H1 (cell line): ENCODE results near the gene OR10G3. TPM values are rescaled to one million over a fixed set of nuclear protein-coding genes. Genes with fewer than 3 reads are reported as not detected.

Source experiments
- CTCF ChIA-PET: fragments of 300-600 bp; sonication (Branson Sonifier 250); formaldehyde crosslinking; loops from one replicate; lab custom pipeline; 2021; ENCODE audit not compliant: partially characterized antibody; lab: Charles Lee
- POLR2A ChIA-PET: fragments of 300-600 bp; sonication (Branson Sonifier 250); formaldehyde crosslinking; loops from one replicate; lab custom pipeline; 2021; ENCODE audit warnings: inconsistent platforms; ENCODE audit not compliant: partially characterized antibody; lab: Charles Lee
- DNase-seq, 2 experiments: peaks; one replicate each; pipeline versions ENCODE4 v3.0.0 to v3.0.0-alpha.2; 2010 to 2022; ENCODE audit warnings: low spot score in 2 of 2, low read depth in 1 of 2, mixed read lengths in 1 of 2
- FAIRE-seq: peaks from 2 replicates; lab custom pipeline; 2011; peaks lifted over from hg19 to GRCh38; lab: Jason Lieb, UNC
- H2AFZ ChIP-seq: 2 replicates; pipeline ENCODE4 v1.8.1; 2012; ENCODE audit warnings: low read length, inconsistent platforms
- H2AK5ac ChIP-seq: 2 replicates; pipeline ENCODE4 v1.6.1; 2013; ENCODE audit warnings: low read depth, low read length
- H2BK120ac ChIP-seq: replicated peaks from 2 replicates; pipeline ENCODE3; 2013; ENCODE audit warnings: low read depth, low read length, inconsistent platforms
- H2BK12ac ChIP-seq: 2 replicates; pipeline ENCODE4 v1.6.1; 2013; ENCODE audit warnings: low read depth, low read length
- H2BK15ac ChIP-seq: 2 replicates; pipeline ENCODE4 v1.6.1; 2013; ENCODE audit warnings: low read length
- H2BK20ac ChIP-seq: 2 replicates; pipeline ENCODE4 v1.6.1; 2013; ENCODE audit warnings: low read length
- H2BK5ac ChIP-seq: 2 replicates; pipeline ENCODE4 v1.6.1; 2013; ENCODE audit warnings: low read depth, low read length
- H3K14ac ChIP-seq: 2 replicates; pipeline ENCODE4 v1.6.1; 2013; ENCODE audit warnings: inconsistent platforms; ENCODE audit not compliant: insufficient read length
- H3K18ac ChIP-seq: 2 replicates; pipeline ENCODE4 v1.6.1; 2013; ENCODE audit warnings: low read length; ENCODE audit errors: extremely low read depth
- H3K23ac ChIP-seq: 2 replicates; pipeline ENCODE4 v1.6.1; 2013; ENCODE audit warnings: inconsistent platforms; ENCODE audit not compliant: insufficient read length
- H3K23me2 ChIP-seq: 2 replicates; pipeline ENCODE4 v1.6.1; 2013; ENCODE audit warnings: low read depth, low read length
- H3K27ac ChIP-seq: 2 replicates; pipeline ENCODE4 v1.6.1; 2011; ENCODE audit warnings: low read depth, low read length, inconsistent platforms
- H3K27me3 ChIP-seq, 4 experiments: replicated peaks in 1 of 4; 1 replicate in 1 of 4; 2 replicates in 3 of 4; pipeline versions ENCODE4 v1.6.1 to v1.8.1; 2011 to 2013; ENCODE audit warnings: low read length in 3 of 4, mild to moderate bottlenecking in 3 of 4, inconsistent platforms in 2 of 4, mixed read lengths in 2 of 4, moderate library complexity in 1 of 4; ENCODE audit not compliant: control insufficient read depth in 3 of 4, insufficient read depth in 3 of 4; ENCODE audit errors: extremely low read depth in 1 of 4
- H3K36me3 ChIP-seq, 4 experiments: 2 replicates each; pipeline versions ENCODE4 v1.6.1 to v1.8.1; 2011 to 2013; ENCODE audit warnings: mild to moderate bottlenecking in 4 of 4, low read length in 3 of 4, moderate library complexity in 2 of 4, control low read depth in 1 of 4, inconsistent platforms in 1 of 4; ENCODE audit not compliant: insufficient read depth in 4 of 4, control insufficient read depth in 2 of 4
- H3K4ac ChIP-seq: replicated peaks from 2 replicates; pipeline ENCODE3; 2013; ENCODE audit warnings: low read length, low read depth, mixed read lengths, inconsistent platforms; ENCODE audit not compliant: insufficient read length
- H3K4me1 ChIP-seq, 4 experiments: replicated peaks in 1 of 4; 1 replicate in 1 of 4; 2 replicates in 3 of 4; pipeline versions ENCODE4 v1.6.1 to v1.8.1; 2011 to 2013; ENCODE audit warnings: low read length in 3 of 4, inconsistent platforms in 2 of 4, mixed read lengths in 1 of 4; ENCODE audit not compliant: insufficient read depth in 4 of 4, control insufficient read depth in 3 of 4
- H3K4me2 ChIP-seq, 2 experiments: 2 replicates each; pipeline versions ENCODE4 v1.6.1 to v1.8.1; 2011 to 2013; ENCODE audit warnings: low read depth in 2 of 2, low read length in 2 of 2, control low read depth in 1 of 2, inconsistent platforms in 1 of 2, mild to moderate bottlenecking in 1 of 2; ENCODE audit not compliant: insufficient read depth in 1 of 2
- H3K4me3 ChIP-seq, 4 experiments: fragments of 200-600, 300-600 bp in 1 of 4; sonication (generic), shearing (Covaris generic), sonication (Bioruptor Twin) in 1 of 4; 2 replicates each; pipeline versions ENCODE4 v1.5.1 to v1.8.1; 2011 to 2016; ENCODE audit warnings: low read length in 4 of 4, low read depth in 3 of 4, control low read depth in 2 of 4, inconsistent platforms in 2 of 4, mild to moderate bottlenecking in 2 of 4, mixed read lengths in 1 of 4, moderate library complexity in 1 of 4; ENCODE audit not compliant: insufficient read depth in 2 of 4; ENCODE audit errors: extremely low read depth in 1 of 4
- H3K56ac ChIP-seq: replicated peaks from 2 replicates; pipeline ENCODE3; 2013; ENCODE audit warnings: low read depth, mild to moderate bottlenecking, mixed read lengths, low read length, inconsistent platforms; ENCODE audit not compliant: insufficient read length
- H3K79me1 ChIP-seq: 2 replicates; pipeline ENCODE4 v1.6.1; 2013; ENCODE audit warnings: low read depth, low read length, control low read depth
- H3K79me2 ChIP-seq, 2 experiments: 2 replicates each; pipeline versions ENCODE4 v1.6.1 to v1.8.1; 2012 to 2013; ENCODE audit warnings: low read length in 2 of 2, mild to moderate bottlenecking in 2 of 2, inconsistent platforms in 1 of 2; ENCODE audit not compliant: insufficient read depth in 2 of 2, control insufficient read depth in 1 of 2
- H3K9ac ChIP-seq, 4 experiments: replicated peaks in 1 of 4; 1 replicate in 1 of 4; 2 replicates in 3 of 4; pipeline versions ENCODE4 v1.6.1 to v1.8.1; 2011 to 2013; ENCODE audit warnings: low read depth in 3 of 4, low read length in 3 of 4, control low read depth in 2 of 4, mild to moderate bottlenecking in 2 of 4, moderate library complexity in 2 of 4, inconsistent platforms in 1 of 4; ENCODE audit errors: extremely low read depth in 1 of 4
- H3K9me3 ChIP-seq, 2 experiments: 2 replicates each; pipeline versions ENCODE4 v1.6.1 to v1.8.1; 2012 to 2013; ENCODE audit warnings: mild to moderate bottlenecking in 2 of 2, moderate library complexity in 2 of 2, control low read depth in 1 of 2, inconsistent platforms in 1 of 2, low read depth in 1 of 2, low read length in 1 of 2, mixed read lengths in 1 of 2; ENCODE audit not compliant: insufficient read depth in 2 of 2
- H4K20me1 ChIP-seq, 2 experiments: replicated peaks in 1 of 2; 2 replicates each; pipeline versions ENCODE3 to v1.8.1; 2011 to 2013; ENCODE audit warnings: inconsistent platforms in 2 of 2, low read length in 2 of 2, mild to moderate bottlenecking in 1 of 2; ENCODE audit not compliant: insufficient read depth in 2 of 2, control insufficient read depth in 1 of 2
- H4K5ac ChIP-seq: 2 replicates; pipeline ENCODE4 v1.6.1; 2013; ENCODE audit warnings: low read length, low read depth, mixed read lengths, inconsistent platforms; ENCODE audit not compliant: insufficient read length
- H4K8ac ChIP-seq: 2 replicates; pipeline ENCODE4 v1.8.0; 2013; ENCODE audit warnings: mild to moderate bottlenecking, moderate library complexity, low read length, inconsistent platforms; ENCODE audit not compliant: insufficient read depth; ENCODE audit errors: extremely low read depth
- H4K91ac ChIP-seq: replicated peaks from 2 replicates; pipeline ENCODE3; 2013; ENCODE audit warnings: low read length, mixed read lengths, inconsistent platforms; ENCODE audit not compliant: insufficient read length
- CEBPB ChIP-seq: IDR thresholded peaks from 2 replicates; pipeline ENCODE4 v1.6.1; 2012; ENCODE audit warnings: low read depth, low read length
- CTBP2 ChIP-seq: IDR thresholded peaks from 2 replicates; pipeline ENCODE4 v1.7.0; 2011; ENCODE audit warnings: borderline replicate concordance, mild to moderate bottlenecking, moderate library complexity, mixed read lengths, low read length; ENCODE audit not compliant: insufficient read depth, insufficient read length
- KDM4A ChIP-seq: IDR thresholded peaks from one replicate; pipeline ENCODE4 v1.7.1; 2012; ENCODE audit warnings: low read depth, mild to moderate bottlenecking, moderate library complexity, low read length, inconsistent platforms; ENCODE audit not compliant: severe bottlenecking
- POLR2AphosphoS5 ChIP-seq: IDR thresholded peaks from 2 replicates; pipeline ENCODE4 v1.6.1; 2011; ENCODE audit warnings: low read depth, low read length
- RAD21 ChIP-seq, 2 experiments: IDR thresholded peaks in 1 of 2; conservative IDR thresholded peaks in 1 of 2; 2 replicates each; pipeline ENCODE4 v1.6.1; 2011; ENCODE audit warnings: low read depth in 2 of 2, low read length in 2 of 2, improper control_type of control experiment in 1 of 2, inconsistent platforms in 1 of 2, mild to moderate bottlenecking in 1 of 2, moderate library complexity in 1 of 2
- RNF2 ChIP-seq: fragments of 200-900, 300-1000 bp; sonication (generic); IDR thresholded peaks from 2 replicates; pipeline ENCODE4 v1.7.1; 2016; ENCODE audit warnings: borderline replicate concordance, low read depth, mild to moderate bottlenecking, antibody characterized with exemption, low read length; ENCODE audit not compliant: poor library complexity, severe bottlenecking; ENCODE audit errors: missing control alignments
- SAP30 ChIP-seq: fragments of 300-600 bp; sonication (generic); IDR thresholded peaks from 2 replicates; pipeline ENCODE4 v1.7.1; 2012; ENCODE audit warnings: low read length, moderate library complexity, mild to moderate bottlenecking, inconsistent platforms; ENCODE audit not compliant: insufficient read depth, insufficient replicate concordance
- TAF1 ChIP-seq: IDR thresholded peaks from 2 replicates; pipeline ENCODE4 v1.6.1; 2011; ENCODE audit warnings: mild to moderate bottlenecking, low read depth, low read length
- TEAD4 ChIP-seq: IDR thresholded peaks from 2 replicates; pipeline ENCODE4 v1.6.1; 2012; ENCODE audit warnings: low read depth, low read length, inconsistent platforms, mixed read lengths
- WGBS, 2 experiments: shearing (Covaris generic) in 1 of 2; methylation state at CpG; one replicate each; pipeline versions ENCODE4 v1.1.6 to v1.1.7; 2013 to 2015; ENCODE audit warnings: low lambda C conversion rate in 2 of 2, mixed read lengths in 2 of 2, inconsistent platforms in 1 of 2, low coverage in 1 of 2, missing lambda C conversion rate in 1 of 2; ENCODE audit not compliant: insufficient replicate concordance in 2 of 2, insufficient coverage in 1 of 2, insufficient read length in 1 of 2; ENCODE audit errors: extremely low coverage in 1 of 2, missing lambda C conversion rate in 1 of 2; 5-methylcytosine and 5-hydroxymethylcytosine counted together
- polyA plus RNA-seq, 7 experiments: library from polyadenylated mRNA; depleted of rRNA in 3 of 7; stranded (reverse) in 5 of 7; unstranded in 2 of 7; fragments of >200 nt in 5 of 7; fragments of 200-250 nt in 2 of 7; gene quantifications; 1 replicate in 5 of 7; 2 replicates in 1 of 7; 4 replicates in 1 of 7; pipeline versions ENCODE4 v1.2.1 to v1.2.3, GENCODE V29; 2011 to 2013; ENCODE audit warnings: missing spikeins in 2 of 7, mixed read lengths in 2 of 7
- total RNA-seq: library from RNA; stranded (reverse); fragmentation: NEBNext Ultra II Directional; extraction: Animal tissue kit (Norgen Biotek cat#: 25700); gene quantifications from 2 replicates; pipeline ENCODE4 v1.2.1, GENCODE V29; 2021

Gene OR10G3
- total and polyA plus RNA-seq, 2 of the 8 experiments (the other 6 are each of a cell fraction or from before 2014, with no cell fraction given) = not detected

GRCh38 chr14:21614240-21614639, 34.4 kb upstream of the OR10G3 start:
- Histone ChIP-seq H3K14ac (no peak overlapping the region), H3K23me2 (no peaks in the 10 kb centered on the region), H3K9ac (no peak overlapping the region), H4K91ac (no peak overlapping the region), H3K4me2 (no peak overlapping the region), H3K4me3 (no peak overlapping the region), H3K36me3 (no peaks in the 10 kb centered on the region), H3K9me3 (no peaks in the 10 kb centered on the region), H3K27ac (no peak overlapping the region), H3K56ac (no peak overlapping the region), H3K23ac (no peak overlapping the region), H2BK15ac (no peak overlapping the region), H3K79me1 (no peaks in the 10 kb centered on the region), H3K4me1 (peaks cover 0 to 4% (median 2%) of the 10 kb centered on the region in 4 experiments; a peak in 1 of 7 replicates), H2BK120ac (no peak overlapping the region), H4K5ac (no peak overlapping the region), H3K27me3 (no peaks in the 10 kb centered on the region), H3K4ac (no peak overlapping the region), H2AFZ (no peak overlapping the region), H2BK20ac (no peak overlapping the region), H2BK5ac (no peak overlapping the region), H3K18ac (no peak overlapping the region), H2BK12ac (no peak overlapping the region), H3K79me2 (no peaks in the 10 kb centered on the region), H4K8ac (no peak overlapping the region), H2AK5ac (no peak overlapping the region), H4K20me1 (no peaks in the 10 kb centered on the region)
- ChIA-PET POLR2A (no interaction called here), CTCF (no interaction called here)
- no peak for TF ChIP-seq CEBPB
- no peak for TF ChIP-seq POLR2AphosphoS5
- no peak for TF ChIP-seq RNF2
- TF ChIP-seq TEAD4 = no peak
- no peak for TF ChIP-seq TAF1
- no peak for TF ChIP-seq SAP30
- TF ChIP-seq KDM4A = no peak
- no peak for TF ChIP-seq RAD21 (IDR thresholded peaks at IDR 0.05 in 1 of 2, conservative IDR thresholded peaks at IDR 0.05 in 1 of 2; ENCODE audit: low read depth in 2 of 2, low read length in 2 of 2)
- TF ChIP-seq CTBP2 = no peak
- WGBS, 2 experiments = 91% methylated on average over 1 of the region's 1 CpG; no CpG with 5 or more reads in 1 of the 2 experiments
- FAIRE-seq = no peak
- no peak for DNase-seq
